SIG-M5 (cell line): ENCODE results near the gene EMCN.

ENCODE experiments used
- DNase-seq: peaks from one replicate; lab custom pipeline; 2025; lab: John Stamatoyannopoulos, UW

Gene EMCN

GRCh38 chr4:100493756-100494155 is 24.1 kb downstream of the EMCN start:
- DNase-seq: no peak

GRCh38 chr4:100492129-100492528 is 25.7 kb downstream of the EMCN start:
- DNase-seq: no peak

- no peak for DNase-seq
Observed at GRCh38 chr4:100489305-100489704, 28.5 kb downstream of the EMCN start.

GRCh38 chr4:100486496-100486895 is 31.3 kb downstream of the EMCN start:
- DNase-seq: no peak

- no peak for DNase-seq
Observed at GRCh38 chr4:100483796-100484195, 34.0 kb downstream of the EMCN start.

GRCh38 chr4:100479971-100480370 is 37.9 kb downstream of the EMCN start:
- no peak for DNase-seq

- no peak for DNase-seq
Observed at GRCh38 chr4:100469555-100469954, 48.3 kb downstream of the EMCN start.

- DNase-seq: no peak
Observed at GRCh38 chr4:100466501-100466900, 51.3 kb downstream of the EMCN start.

- no peak for DNase-seq
Observed at GRCh38 chr4:100461807-100462605, 55.8 kb downstream of the EMCN start.

GRCh38 chr4:100450449-100450848 is 67.4 kb downstream of the EMCN start:
- no peak for DNase-seq

- DNase-seq: no peak
Observed at GRCh38 chr4:100431416-100431815, 86.4 kb downstream of the EMCN start.

GRCh38 chr4:100430451-100430850 is 87.4 kb downstream of the EMCN start:
- no peak for DNase-seq

- DNase-seq: no peak
Observed at GRCh38 chr4:100429616-100430015, 88.2 kb downstream of the EMCN start.

- no peak for DNase-seq
Observed at GRCh38 chr4:100428051-100428450, 89.8 kb downstream of the EMCN start.

GRCh38 chr4:100424376-100424775 is 93.4 kb downstream of the EMCN start:
- no peak for DNase-seq

GRCh38 chr4:100422894-100423293 is 94.9 kb downstream of the EMCN start:
- no peak for DNase-seq

GRCh38 chr4:100421361-100421978 is 96.4 kb downstream of the EMCN start:
- DNase-seq: no peak

- no peak for DNase-seq
Observed at GRCh38 chr4:100420571-100420970, 97.3 kb downstream of the EMCN start.

GRCh38 chr4:100417565-100417964 is 100.3 kb downstream of the EMCN start:
- DNase-seq: no peak

GRCh38 chr4:100414016-100414790 is 103.6 kb downstream of the EMCN start:
- DNase-seq: no peak

- DNase-seq: no peak
Observed at GRCh38 chr4:100391863-100392262, 126.0 kb downstream of the EMCN start.

- DNase-seq: no peak
Observed at GRCh38 chr4:100391086-100391485, 126.7 kb downstream of the EMCN start.

- no peak for DNase-seq
Observed at GRCh38 chr4:100386270-100386669, 131.6 kb downstream of the EMCN start.
